ENCODE measurements around the gene NUAK2.
A peak's percentile ranks its signal among the peaks of the same experiment; 100 is the strongest.
"Not testable (repeated sequence)": the region's sequence is repeated elsewhere in the genome, so short reads cannot be mapped to it uniquely, and the experiment has no call there.

The NUAK2 gene

DNA sequence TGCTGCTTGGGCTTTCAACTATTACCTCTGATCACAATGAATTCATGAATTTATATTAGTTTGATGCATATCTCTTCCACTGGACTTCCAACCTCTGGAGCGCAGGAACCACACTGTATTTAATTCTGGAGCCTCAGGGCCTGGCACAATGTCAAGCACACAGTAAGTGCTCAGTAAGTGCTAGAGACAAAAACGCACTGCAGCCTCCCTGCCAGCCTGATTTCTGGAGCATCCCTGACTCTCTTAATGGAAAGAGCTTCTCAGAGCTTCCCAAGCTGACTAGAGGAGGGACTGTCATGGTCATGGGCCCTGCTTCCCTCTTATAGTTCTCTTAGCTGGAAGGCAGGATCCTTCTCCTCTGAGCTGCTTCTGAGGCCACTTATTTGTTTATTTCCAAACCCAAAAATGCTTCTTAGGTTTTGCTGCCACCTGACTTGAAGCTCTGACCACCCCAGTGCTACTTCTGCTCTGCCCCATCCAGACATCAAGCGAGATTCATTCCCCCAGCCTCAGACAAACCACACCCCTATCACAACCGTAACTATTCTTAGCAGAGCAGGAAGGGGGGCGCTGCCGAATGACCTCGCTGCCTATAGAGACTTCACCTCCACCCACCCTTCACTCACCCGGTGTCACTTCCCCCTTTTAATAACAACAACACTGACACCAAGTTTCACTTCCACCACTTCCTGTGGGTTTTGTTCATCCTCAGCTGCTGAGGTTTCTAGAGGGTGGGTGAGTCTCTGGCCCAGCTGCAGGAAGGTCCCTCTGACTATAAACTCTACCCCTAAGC lies 33.6 kb downstream of the NUAK2 start:
- Mint-ChIP-seq H3K36me3 (no peaks in the 10 kb centered on the region), H3K9me3 (no peaks in the 10 kb centered on the region), H3K4me1 (peaks cover 59 to 95% of the 10 kb centered on the region in 2 donors), H3K27ac (peak overlapping the region; percentile 75), H3K4me3 (peak overlapping the region; percentile 42 to 45), H3K27me3 (no peaks in the 10 kb centered on the region)
- ATAC-seq (replicated peaks) (peak; percentile 80 to 83), DNase-seq (peak; percentile 92)

DNA sequence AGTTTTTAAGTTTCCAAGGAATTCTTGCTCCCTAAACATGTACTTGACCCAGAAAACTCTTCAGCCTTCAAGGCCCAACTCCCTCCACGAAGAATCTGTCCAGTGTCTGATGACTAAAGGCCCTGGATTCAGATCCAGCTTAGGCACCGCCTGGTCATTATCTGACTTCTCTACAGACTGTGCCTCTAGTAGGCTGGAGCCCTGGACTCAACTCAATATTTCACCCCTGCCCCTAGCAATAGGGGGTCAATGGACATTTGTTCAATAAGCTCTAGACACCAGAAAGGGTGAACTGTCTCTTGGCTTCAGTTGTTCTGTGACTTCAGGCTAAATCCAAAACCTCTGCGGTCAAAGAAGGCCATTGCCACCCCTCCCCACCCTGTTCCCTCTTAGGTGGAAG lies 34.5 kb downstream of the NUAK2 start:
- Mint-ChIP-seq H3K36me3 (no peaks in the 10 kb centered on the region), H3K27ac (peak overlapping the region; percentile 31), H3K4me1 (peaks cover 64 to 97% of the 10 kb centered on the region in 2 donors), H3K4me3 (no peak overlapping the region), H3K27me3 (no peaks in the 10 kb centered on the region), H3K9me3 (no peaks in the 10 kb centered on the region)
- DNase-seq = no peak
- ATAC-seq (replicated peaks) = no peak

DNA sequence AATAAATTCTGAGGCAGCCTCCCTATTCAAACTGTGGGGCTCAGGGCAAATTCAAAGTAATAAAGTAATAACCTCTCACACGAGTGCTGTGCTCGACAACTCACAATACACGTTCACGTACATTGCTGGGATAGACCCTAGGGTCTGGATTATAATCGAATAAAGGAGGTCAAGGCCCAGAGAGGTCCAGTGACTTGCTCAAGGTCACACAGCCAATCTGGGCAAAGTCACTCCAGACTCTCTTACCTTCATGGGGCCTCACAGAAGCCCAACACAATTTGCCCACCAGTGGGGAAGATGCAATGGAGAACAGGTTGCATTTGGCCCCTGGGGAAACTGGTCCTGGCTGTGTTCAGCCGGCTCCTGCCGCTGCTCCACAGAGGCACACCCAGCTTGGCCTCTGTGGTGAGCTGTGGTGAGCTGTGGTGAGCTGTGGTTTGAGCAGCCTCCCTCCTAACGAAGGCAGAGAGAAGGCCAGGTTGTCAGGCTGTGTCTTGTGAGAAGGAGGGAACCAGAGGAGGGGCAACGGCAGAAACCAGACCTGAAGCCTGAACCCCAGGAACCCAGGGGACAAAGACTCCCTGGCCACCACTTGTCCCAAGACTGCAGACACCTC lies 35.1 kb downstream of the NUAK2 start:
- H3K27ac Mint-ChIP-seq = peak overlapping the region; percentile 97
- H3K4me3 Mint-ChIP-seq = peak overlapping the region; percentile 79 to 81
- no peaks in the 10 kb centered on the region for H3K36me3 Mint-ChIP-seq
- ATAC-seq (replicated peaks) (peak; percentile 28 to 43), DNase-seq (peak; percentile 74)
- no peaks in the 10 kb centered on the region for H3K9me3 Mint-ChIP-seq
- H3K27me3 Mint-ChIP-seq = no peaks in the 10 kb centered on the region
- H3K4me1 Mint-ChIP-seq = peaks cover 60 to 96% of the 10 kb centered on the region in 2 donors

DNA sequence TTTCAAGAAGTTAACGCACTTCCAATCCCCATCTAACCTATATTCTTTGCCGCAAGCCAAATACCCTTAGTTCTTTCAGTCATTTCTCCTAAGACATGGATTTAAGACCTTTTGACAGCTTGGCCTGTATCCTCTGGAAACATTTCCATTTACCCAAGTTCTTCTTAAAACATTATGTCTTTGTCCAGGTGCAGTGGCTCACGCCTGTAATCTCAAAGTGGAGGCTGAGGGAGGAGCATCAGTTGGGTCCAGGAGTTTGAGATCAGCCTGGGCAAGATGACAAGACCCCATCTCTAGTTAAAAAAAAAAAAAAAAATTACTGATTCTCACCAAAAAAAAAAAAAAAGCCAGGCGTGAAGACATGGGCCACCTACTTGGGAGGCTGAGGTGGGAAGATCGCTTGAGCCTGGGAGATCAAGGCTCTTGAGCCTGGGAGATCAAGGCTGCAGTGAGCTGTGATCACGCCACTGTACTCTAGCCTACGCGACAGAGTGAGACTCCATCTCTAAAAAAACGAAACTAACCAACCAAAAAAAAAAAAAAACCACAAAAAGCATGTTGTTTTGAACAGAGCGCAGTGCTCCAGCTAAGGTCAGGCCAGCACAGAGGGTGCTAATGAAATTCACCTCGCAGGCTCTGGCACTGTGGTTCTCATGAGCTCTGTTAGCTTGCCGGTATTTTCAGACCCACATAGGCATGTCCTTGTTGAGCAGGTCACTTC lies 36.0 kb downstream of the NUAK2 start:
- Mint-ChIP-seq H3K27me3 (no peaks in the 10 kb centered on the region), H3K27ac (peak overlapping the region; percentile 97), H3K9me3 (no peaks in the 10 kb centered on the region), H3K4me1 (peaks cover 60 to 89% of the 10 kb centered on the region in 2 donors), H3K4me3 (peak overlapping the region; percentile 79 to 81), H3K36me3 (no peaks in the 10 kb centered on the region)
- ATAC-seq (replicated peaks) (peak; percentile 46 to 49), DNase-seq (peak; percentile 43)

DNA sequence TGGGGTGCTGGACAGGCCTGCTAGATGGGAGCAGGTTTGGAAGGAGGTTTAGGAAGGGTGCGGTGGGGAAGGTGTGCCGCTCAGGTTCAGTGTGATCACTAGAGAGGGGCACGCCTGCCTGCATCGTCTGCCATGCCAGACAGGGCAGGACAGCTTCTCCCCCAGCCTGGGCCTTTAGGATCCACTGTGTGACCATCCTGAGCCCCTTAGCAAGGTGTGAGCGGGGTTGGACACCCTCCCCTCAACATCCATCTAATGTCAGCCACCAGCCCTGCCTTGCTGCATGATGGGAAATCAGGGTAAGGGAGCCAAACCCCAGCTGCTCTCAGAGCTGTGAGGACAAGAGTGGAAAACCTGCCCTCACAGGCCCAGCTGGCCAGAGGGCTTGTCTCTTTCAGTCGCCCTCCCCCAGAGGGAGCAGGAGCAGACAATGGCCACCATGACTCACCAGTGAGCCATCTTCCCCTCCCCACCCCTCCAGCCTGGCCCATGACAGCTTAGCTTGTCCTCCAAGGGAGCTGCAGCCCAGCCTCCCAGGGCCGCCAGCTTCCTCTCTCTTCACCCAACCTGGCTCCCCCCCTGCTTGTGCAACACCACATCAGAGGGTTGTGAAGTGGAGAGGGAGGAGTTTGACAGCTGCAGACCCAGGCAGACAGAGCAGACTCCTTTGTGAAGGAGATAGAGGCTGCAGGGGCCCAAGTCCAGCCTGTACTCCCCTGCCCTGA lies 37.0 kb downstream of the NUAK2 start:
- ATAC-seq (replicated peaks) = peak; percentile 34 to 42
- Mint-ChIP-seq H3K4me3 (peak overlapping the region; percentile 79 to 81), H3K36me3 (no peaks in the 10 kb centered on the region), H3K27ac (peak overlapping the region; percentile 97), H3K27me3 (no peaks in the 10 kb centered on the region), H3K9me3 (no peaks in the 10 kb centered on the region), H3K4me1 (peaks cover 65 to 89% of the 10 kb centered on the region in 2 donors)
- peak; percentile 72 for DNase-seq

DNA sequence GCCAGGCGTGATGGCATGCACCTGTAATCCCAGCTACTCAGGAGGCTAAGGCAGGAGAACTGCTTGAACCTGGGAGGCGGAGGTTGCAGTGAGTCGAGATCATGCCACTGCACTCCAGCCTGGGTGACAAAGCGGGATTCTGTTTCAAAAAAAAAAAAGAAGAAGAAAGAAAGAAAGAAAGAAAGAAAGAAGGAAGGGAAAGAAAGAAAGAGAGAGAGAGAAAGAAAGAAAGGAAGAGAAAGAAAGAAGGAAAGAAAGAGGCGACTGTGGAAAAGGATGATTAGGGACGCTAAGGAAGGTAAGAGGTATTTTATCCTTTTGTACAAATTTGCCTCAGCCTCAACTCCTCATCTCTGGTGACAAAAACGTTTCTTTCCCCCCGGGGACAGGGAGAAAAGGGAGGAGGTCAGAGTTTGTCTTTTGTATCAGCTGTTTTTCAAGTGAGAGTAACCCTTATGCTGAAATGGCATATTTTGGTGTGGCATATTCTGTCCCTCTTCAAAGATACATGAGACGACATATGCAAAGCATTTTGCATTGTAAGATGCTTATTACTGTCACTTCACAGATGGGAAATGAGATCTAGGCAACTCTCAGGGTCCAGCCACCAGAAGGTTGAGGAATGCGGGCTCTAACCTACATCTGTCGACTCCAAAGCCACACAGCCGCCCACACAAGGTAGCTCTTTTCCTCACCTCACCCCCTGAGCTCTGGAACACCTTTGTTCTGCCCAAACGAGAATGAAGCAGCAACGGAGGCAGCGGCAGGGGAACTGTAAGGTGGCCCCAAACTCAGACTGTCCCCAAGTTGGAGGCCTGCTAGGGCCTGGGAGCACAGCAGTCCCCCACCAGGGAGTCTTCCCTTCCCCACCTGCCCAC lies 38.0 kb downstream of the NUAK2 start:
- H3K9me3 Mint-ChIP-seq = no peaks in the 10 kb centered on the region
- H3K4me1 Mint-ChIP-seq = peaks cover 72 to 92% of the 10 kb centered on the region in 2 donors
- no peaks in the 10 kb centered on the region for H3K36me3 Mint-ChIP-seq
- H3K27ac Mint-ChIP-seq = peak overlapping the region; percentile 31
- no peak overlapping the region for H3K4me3 Mint-ChIP-seq
- no peak for ATAC-seq (replicated peaks)
- H3K27me3 Mint-ChIP-seq = no peaks in the 10 kb centered on the region
- no peak for DNase-seq

DNA sequence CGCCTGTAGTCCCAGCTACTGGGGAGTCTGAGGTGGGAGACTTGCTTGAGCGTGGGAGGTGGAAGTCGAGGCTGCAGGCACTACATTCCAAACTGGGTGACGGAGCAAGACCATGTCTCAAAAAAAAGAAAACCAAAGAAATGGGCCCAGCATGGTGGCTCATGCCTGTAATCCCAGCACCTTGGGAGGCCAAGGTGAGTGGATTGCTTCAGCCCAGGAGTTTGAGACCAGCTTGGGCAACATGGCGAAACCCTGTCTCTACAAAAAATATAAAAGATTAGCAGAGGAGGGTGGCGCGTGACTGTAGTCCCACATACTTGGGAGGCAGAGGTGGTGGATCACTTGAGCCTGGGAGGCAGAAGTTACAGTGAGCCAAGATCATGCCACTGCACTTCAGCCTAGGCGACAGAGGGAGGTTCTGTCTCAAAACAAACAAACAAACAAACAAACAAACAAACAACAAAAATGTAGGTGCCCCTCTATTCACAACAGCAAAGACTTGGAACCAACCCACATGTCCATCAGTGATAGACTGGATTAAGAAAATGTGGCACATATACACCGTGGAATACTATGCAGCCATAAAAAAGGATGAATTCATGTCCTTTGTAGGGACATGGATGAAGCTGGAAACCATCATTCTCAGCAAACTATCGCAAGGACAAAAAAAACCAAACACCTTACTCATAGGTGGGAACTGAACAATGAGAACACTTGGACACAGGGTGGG lies 40.7 kb downstream of the NUAK2 start:
- Mint-ChIP-seq H3K4me1 (peaks cover 65 to 91% of the 10 kb centered on the region in 2 donors), H3K27ac (peak overlapping the region; percentile 68)
- not testable (repeated sequence) for H3K4me3 Mint-ChIP-seq; H3K27me3 Mint-ChIP-seq; DNase-seq; ATAC-seq (replicated peaks); H3K9me3 Mint-ChIP-seq; H3K36me3 Mint-ChIP-seq

DNA sequence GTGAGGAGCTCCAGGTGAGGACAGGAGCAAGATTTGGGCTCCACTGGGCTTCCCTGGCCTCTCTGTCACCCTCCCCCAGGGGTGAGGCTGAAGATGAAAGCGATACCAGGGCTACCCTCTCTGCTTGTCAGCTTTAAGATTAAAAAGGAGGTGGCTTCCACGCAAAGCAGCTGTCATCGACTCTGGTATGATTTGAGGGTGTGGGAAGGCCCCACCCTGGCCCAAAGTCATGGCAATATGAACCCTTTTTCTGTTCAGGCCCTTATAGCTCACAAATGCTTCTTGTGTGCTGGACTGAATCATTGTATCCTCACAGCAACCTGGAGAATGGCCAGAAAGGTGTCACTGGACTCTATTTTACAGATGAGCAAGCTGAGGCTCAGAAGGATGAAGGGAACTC lies 41.6 kb downstream of the NUAK2 start:
- ATAC-seq (replicated peaks) (peak; percentile 56 to 57), DNase-seq (no peak)
- Mint-ChIP-seq H3K27ac (peak overlapping the region; percentile 68), H3K36me3 (no peaks in the 10 kb centered on the region), H3K9me3 (no peaks in the 10 kb centered on the region), H3K27me3 (no peaks in the 10 kb centered on the region), H3K4me3 (no peak overlapping the region), H3K4me1 (peaks cover 63 to 91% of the 10 kb centered on the region in 2 donors)

DNA sequence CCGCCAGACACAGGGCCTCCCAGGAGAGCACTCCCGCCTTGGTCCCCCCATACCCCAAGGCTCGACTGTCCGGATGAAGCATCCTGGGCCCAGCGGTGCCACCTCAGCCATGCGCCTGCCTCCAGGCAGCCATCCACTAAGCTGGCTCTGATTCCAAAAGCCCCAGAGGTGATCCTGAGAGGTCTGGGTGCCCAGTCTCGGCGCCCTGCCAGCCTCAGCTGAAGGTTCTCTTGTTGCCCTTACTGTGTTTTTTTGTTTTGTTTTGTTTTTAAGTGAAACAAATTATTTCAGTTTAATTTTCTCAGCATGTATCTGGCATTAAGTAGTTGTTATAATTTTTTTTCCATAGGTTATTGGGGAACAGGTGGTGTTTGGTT lies 44.9 kb downstream of the NUAK2 start:
- ATAC-seq (replicated peaks) = no peak
- Mint-ChIP-seq H3K27me3 (no peaks in the 10 kb centered on the region), H3K9me3 (no peaks in the 10 kb centered on the region), H3K4me1 (peaks cover 46 to 78% of the 10 kb centered on the region in 2 donors), H3K27ac (peak overlapping the region; percentile 9), H3K4me3 (no peak overlapping the region), H3K36me3 (no peaks in the 10 kb centered on the region)
- no peak for DNase-seq

DNA sequence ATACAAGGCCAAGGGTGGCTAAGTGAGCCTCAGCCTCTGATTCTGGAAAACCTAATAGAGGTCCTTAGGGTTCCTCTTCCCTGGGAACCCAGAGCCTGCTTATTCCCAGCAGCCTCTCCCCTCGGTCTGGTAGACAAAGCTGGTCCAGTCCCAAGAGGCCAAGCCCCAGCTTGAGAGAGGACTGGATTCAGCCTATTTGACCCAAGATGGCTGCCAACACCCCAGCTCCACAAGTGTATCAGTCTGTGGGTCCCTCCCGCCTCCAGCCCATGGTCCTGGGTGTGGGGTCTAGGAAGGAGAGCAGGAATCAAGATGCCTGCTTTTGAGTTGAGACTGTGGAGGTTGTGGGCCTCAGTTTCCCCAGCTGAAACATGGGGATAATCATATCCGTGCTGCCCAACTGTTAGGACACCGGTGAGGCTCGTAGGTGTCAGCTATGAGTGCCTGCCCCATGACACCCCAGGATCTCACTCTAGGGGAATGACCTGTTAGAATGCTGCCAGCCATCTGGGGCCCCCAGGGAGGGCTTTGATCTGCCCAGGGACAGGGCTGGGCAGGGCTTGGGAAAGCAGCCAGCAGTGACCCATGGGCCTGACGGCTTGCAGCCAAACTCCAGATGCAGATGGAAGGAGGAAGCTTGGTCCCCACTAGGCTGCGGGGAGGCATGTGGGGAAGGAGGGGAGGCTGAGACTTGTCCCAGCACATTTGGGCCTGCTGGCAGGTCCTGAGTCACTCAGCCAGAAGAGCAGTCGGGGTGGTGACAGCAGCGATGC lies 45.4 kb downstream of the NUAK2 start:
- no peak for ATAC-seq (replicated peaks)
- Mint-ChIP-seq H3K9me3 (no peaks in the 10 kb centered on the region), H3K27me3 (no peaks in the 10 kb centered on the region), H3K4me3 (no peak overlapping the region), H3K4me1 (peaks cover 46 to 77% of the 10 kb centered on the region in 2 donors), H3K27ac (peak overlapping the region; percentile 84), H3K36me3 (peaks cover 0 to 2% of the 10 kb centered on the region in 2 donors)
- no peak for DNase-seq

DNA sequence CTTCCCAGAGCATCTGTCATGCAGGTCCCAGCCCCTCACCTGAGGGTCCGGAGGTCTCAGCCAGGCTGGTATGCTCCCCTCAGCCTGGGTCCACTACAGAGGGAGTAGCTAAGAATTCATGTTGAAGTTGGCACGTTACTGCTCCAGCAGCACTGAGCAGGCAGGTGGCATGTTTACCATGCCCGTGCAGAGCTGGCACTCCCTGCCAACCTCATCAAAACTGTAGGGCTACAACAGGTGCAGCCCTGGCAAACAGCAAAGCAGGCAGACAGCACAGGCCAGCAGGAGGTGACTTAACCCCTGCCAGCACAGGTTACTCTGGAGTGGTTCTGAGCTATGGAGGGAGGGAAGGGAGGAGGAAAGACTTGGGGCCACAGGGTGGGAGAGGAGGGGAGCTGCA lies 46.4 kb downstream of the NUAK2 start:
- no peaks in the 10 kb centered on the region for H3K9me3 Mint-ChIP-seq
- ATAC-seq (replicated peaks) = no peak
- H3K36me3 Mint-ChIP-seq = peaks cover 0 to 11% of the 10 kb centered on the region in 2 donors
- peaks cover 45 to 71% of the 10 kb centered on the region in 2 donors for H3K4me1 Mint-ChIP-seq
- H3K4me3 Mint-ChIP-seq = no peak overlapping the region
- H3K27ac Mint-ChIP-seq = peak overlapping the region; percentile 42
- DNase-seq = no peak
- H3K27me3 Mint-ChIP-seq = no peaks in the 10 kb centered on the region

DNA sequence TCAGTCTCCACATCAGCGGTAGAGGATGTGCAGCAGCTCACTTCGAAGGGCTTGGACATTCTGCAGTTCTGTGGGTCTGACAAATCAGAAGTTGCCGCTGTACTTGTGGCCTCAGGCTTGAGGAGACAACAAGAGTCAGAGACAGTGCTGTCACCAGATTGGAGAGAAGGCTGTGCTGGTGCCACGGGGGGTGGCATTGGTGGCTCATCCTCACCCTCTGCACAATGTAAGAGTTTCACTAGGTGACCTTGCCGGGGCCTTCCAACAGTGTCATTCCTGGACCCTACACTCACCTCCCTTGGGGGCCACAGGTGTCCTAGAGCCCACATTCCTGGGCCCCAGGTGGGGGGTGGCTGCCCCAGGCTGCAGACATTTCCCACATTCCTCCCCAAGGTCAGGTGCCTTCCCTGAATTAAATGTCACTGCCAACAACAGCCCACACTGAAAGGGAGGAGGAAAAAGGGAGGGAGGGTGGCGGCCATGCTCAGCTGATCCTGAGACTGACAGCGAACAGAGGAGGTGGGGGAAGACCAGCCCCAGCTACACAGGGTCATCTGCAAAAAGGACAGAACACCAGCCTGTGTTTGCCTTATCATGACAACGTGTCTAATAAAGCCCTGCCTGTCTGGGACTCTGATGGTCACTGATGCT lies 47.4 kb downstream of the NUAK2 start:
- H3K36me3 Mint-ChIP-seq = peaks cover 0 to 11% of the 10 kb centered on the region in 2 donors
- H3K4me1 Mint-ChIP-seq = peaks cover 38 to 61% of the 10 kb centered on the region in 2 donors
- peak overlapping the region; percentile 47 for H3K27ac Mint-ChIP-seq
- peak overlapping the region; percentile 21 to 39 for H3K4me3 Mint-ChIP-seq
- DNase-seq = peak; percentile 39
- H3K9me3 Mint-ChIP-seq = no peaks in the 10 kb centered on the region
- H3K27me3 Mint-ChIP-seq = no peaks in the 10 kb centered on the region
- peak; percentile 70 to 77 for ATAC-seq (replicated peaks)
